H1 (cell line): Measurements from ENCODE around the gene ARMH3. TPM values are rescaled to one million over a fixed set of nuclear protein-coding genes. Genes with fewer than 3 reads are reported as not detected.

Source experiments
- CTCF ChIA-PET: fragments of 300-600 bp; sonication (Branson Sonifier 250); formaldehyde crosslinking; loops from one replicate; lab custom pipeline; 2021; ENCODE audit not compliant: partially characterized antibody; lab: Charles Lee
- POLR2A ChIA-PET: fragments of 300-600 bp; sonication (Branson Sonifier 250); formaldehyde crosslinking; loops from one replicate; lab custom pipeline; 2021; ENCODE audit warnings: inconsistent platforms; ENCODE audit not compliant: partially characterized antibody; lab: Charles Lee
- DNase-seq, 2 experiments: peaks; one replicate each; pipeline versions ENCODE4 v3.0.0 to v3.0.0-alpha.2; 2010 to 2022; ENCODE audit warnings: low spot score in 2 of 2, low read depth in 1 of 2, mixed read lengths in 1 of 2
- FAIRE-seq: peaks from 2 replicates; lab custom pipeline; 2011; peaks lifted over from hg19 to GRCh38; lab: Jason Lieb, UNC
- H2AFZ ChIP-seq: 2 replicates; pipeline ENCODE4 v1.8.1; 2012; ENCODE audit warnings: low read length, inconsistent platforms
- H2AK5ac ChIP-seq: 2 replicates; pipeline ENCODE4 v1.6.1; 2013; ENCODE audit warnings: low read depth, low read length
- H2BK120ac ChIP-seq: replicated peaks from 2 replicates; pipeline ENCODE3; 2013; ENCODE audit warnings: low read depth, low read length, inconsistent platforms
- H2BK12ac ChIP-seq: 2 replicates; pipeline ENCODE4 v1.6.1; 2013; ENCODE audit warnings: low read depth, low read length
- H2BK15ac ChIP-seq: 2 replicates; pipeline ENCODE4 v1.6.1; 2013; ENCODE audit warnings: low read length
- H2BK20ac ChIP-seq: 2 replicates; pipeline ENCODE4 v1.6.1; 2013; ENCODE audit warnings: low read length
- H2BK5ac ChIP-seq: 2 replicates; pipeline ENCODE4 v1.6.1; 2013; ENCODE audit warnings: low read depth, low read length
- H3K14ac ChIP-seq: 2 replicates; pipeline ENCODE4 v1.6.1; 2013; ENCODE audit warnings: inconsistent platforms; ENCODE audit not compliant: insufficient read length
- H3K18ac ChIP-seq: 2 replicates; pipeline ENCODE4 v1.6.1; 2013; ENCODE audit warnings: low read length; ENCODE audit errors: extremely low read depth
- H3K23ac ChIP-seq: 2 replicates; pipeline ENCODE4 v1.6.1; 2013; ENCODE audit warnings: inconsistent platforms; ENCODE audit not compliant: insufficient read length
- H3K23me2 ChIP-seq: 2 replicates; pipeline ENCODE4 v1.6.1; 2013; ENCODE audit warnings: low read depth, low read length
- H3K27ac ChIP-seq: 2 replicates; pipeline ENCODE4 v1.6.1; 2011; ENCODE audit warnings: low read depth, low read length, inconsistent platforms
- H3K27me3 ChIP-seq, 4 experiments: replicated peaks in 1 of 4; 1 replicate in 1 of 4; 2 replicates in 3 of 4; pipeline versions ENCODE4 v1.6.1 to v1.8.1; 2011 to 2013; ENCODE audit warnings: low read length in 3 of 4, mild to moderate bottlenecking in 3 of 4, inconsistent platforms in 2 of 4, mixed read lengths in 2 of 4, moderate library complexity in 1 of 4; ENCODE audit not compliant: control insufficient read depth in 3 of 4, insufficient read depth in 3 of 4; ENCODE audit errors: extremely low read depth in 1 of 4
- H3K36me3 ChIP-seq, 4 experiments: 2 replicates each; pipeline versions ENCODE4 v1.6.1 to v1.8.1; 2011 to 2013; ENCODE audit warnings: mild to moderate bottlenecking in 4 of 4, low read length in 3 of 4, moderate library complexity in 2 of 4, control low read depth in 1 of 4, inconsistent platforms in 1 of 4; ENCODE audit not compliant: insufficient read depth in 4 of 4, control insufficient read depth in 2 of 4
- H3K4ac ChIP-seq: replicated peaks from 2 replicates; pipeline ENCODE3; 2013; ENCODE audit warnings: low read length, low read depth, mixed read lengths, inconsistent platforms; ENCODE audit not compliant: insufficient read length
- H3K4me1 ChIP-seq, 4 experiments: replicated peaks in 1 of 4; 1 replicate in 1 of 4; 2 replicates in 3 of 4; pipeline versions ENCODE4 v1.6.1 to v1.8.1; 2011 to 2013; ENCODE audit warnings: low read length in 3 of 4, inconsistent platforms in 2 of 4, mixed read lengths in 1 of 4; ENCODE audit not compliant: insufficient read depth in 4 of 4, control insufficient read depth in 3 of 4
- H3K4me2 ChIP-seq, 2 experiments: 2 replicates each; pipeline versions ENCODE4 v1.6.1 to v1.8.1; 2011 to 2013; ENCODE audit warnings: low read depth in 2 of 2, low read length in 2 of 2, control low read depth in 1 of 2, inconsistent platforms in 1 of 2, mild to moderate bottlenecking in 1 of 2; ENCODE audit not compliant: insufficient read depth in 1 of 2
- H3K4me3 ChIP-seq, 4 experiments: fragments of 200-600, 300-600 bp in 1 of 4; sonication (generic), shearing (Covaris generic), sonication (Bioruptor Twin) in 1 of 4; 2 replicates each; pipeline versions ENCODE4 v1.5.1 to v1.8.1; 2011 to 2016; ENCODE audit warnings: low read length in 4 of 4, low read depth in 3 of 4, control low read depth in 2 of 4, inconsistent platforms in 2 of 4, mild to moderate bottlenecking in 2 of 4, mixed read lengths in 1 of 4, moderate library complexity in 1 of 4; ENCODE audit not compliant: insufficient read depth in 2 of 4; ENCODE audit errors: extremely low read depth in 1 of 4
- H3K56ac ChIP-seq: replicated peaks from 2 replicates; pipeline ENCODE3; 2013; ENCODE audit warnings: low read depth, mild to moderate bottlenecking, mixed read lengths, low read length, inconsistent platforms; ENCODE audit not compliant: insufficient read length
- H3K79me1 ChIP-seq: 2 replicates; pipeline ENCODE4 v1.6.1; 2013; ENCODE audit warnings: low read depth, low read length, control low read depth
- H3K79me2 ChIP-seq, 2 experiments: 2 replicates each; pipeline versions ENCODE4 v1.6.1 to v1.8.1; 2012 to 2013; ENCODE audit warnings: low read length in 2 of 2, mild to moderate bottlenecking in 2 of 2, inconsistent platforms in 1 of 2; ENCODE audit not compliant: insufficient read depth in 2 of 2, control insufficient read depth in 1 of 2
- H3K9ac ChIP-seq, 4 experiments: replicated peaks in 1 of 4; 1 replicate in 1 of 4; 2 replicates in 3 of 4; pipeline versions ENCODE4 v1.6.1 to v1.8.1; 2011 to 2013; ENCODE audit warnings: low read depth in 3 of 4, low read length in 3 of 4, control low read depth in 2 of 4, mild to moderate bottlenecking in 2 of 4, moderate library complexity in 2 of 4, inconsistent platforms in 1 of 4; ENCODE audit errors: extremely low read depth in 1 of 4
- H3K9me3 ChIP-seq, 2 experiments: 2 replicates each; pipeline versions ENCODE4 v1.6.1 to v1.8.1; 2012 to 2013; ENCODE audit warnings: mild to moderate bottlenecking in 2 of 2, moderate library complexity in 2 of 2, control low read depth in 1 of 2, inconsistent platforms in 1 of 2, low read depth in 1 of 2, low read length in 1 of 2, mixed read lengths in 1 of 2; ENCODE audit not compliant: insufficient read depth in 2 of 2
- H4K20me1 ChIP-seq, 2 experiments: replicated peaks in 1 of 2; 2 replicates each; pipeline versions ENCODE3 to v1.8.1; 2011 to 2013; ENCODE audit warnings: inconsistent platforms in 2 of 2, low read length in 2 of 2, mild to moderate bottlenecking in 1 of 2; ENCODE audit not compliant: insufficient read depth in 2 of 2, control insufficient read depth in 1 of 2
- H4K5ac ChIP-seq: 2 replicates; pipeline ENCODE4 v1.6.1; 2013; ENCODE audit warnings: low read length, low read depth, mixed read lengths, inconsistent platforms; ENCODE audit not compliant: insufficient read length
- H4K8ac ChIP-seq: 2 replicates; pipeline ENCODE4 v1.8.0; 2013; ENCODE audit warnings: mild to moderate bottlenecking, moderate library complexity, low read length, inconsistent platforms; ENCODE audit not compliant: insufficient read depth; ENCODE audit errors: extremely low read depth
- H4K91ac ChIP-seq: replicated peaks from 2 replicates; pipeline ENCODE3; 2013; ENCODE audit warnings: low read length, mixed read lengths, inconsistent platforms; ENCODE audit not compliant: insufficient read length
- CBX8 ChIP-seq: fragments of 300-800, 300-1000 bp; sonication (generic); IDR thresholded peaks from 2 replicates; pipeline ENCODE4 v1.7.1; 2016; ENCODE audit warnings: low read depth, low read length, borderline replicate concordance
- CEBPB ChIP-seq: IDR thresholded peaks from 2 replicates; pipeline ENCODE4 v1.6.1; 2012; ENCODE audit warnings: low read depth, low read length
- EGR1 ChIP-seq: IDR thresholded peaks from 2 replicates; pipeline ENCODE4 v1.6.1; 2011; ENCODE audit warnings: low read depth, low read length, borderline replicate concordance
- GTF2F1 ChIP-seq: IDR thresholded peaks from 2 replicates; pipeline ENCODE4 v1.6.1; 2012; ENCODE audit warnings: low read depth, low read length, improper control_type of control experiment, borderline replicate concordance
- KDM4A ChIP-seq: IDR thresholded peaks from one replicate; pipeline ENCODE4 v1.7.1; 2012; ENCODE audit warnings: low read depth, mild to moderate bottlenecking, moderate library complexity, low read length, inconsistent platforms; ENCODE audit not compliant: severe bottlenecking
- MAX ChIP-seq: IDR thresholded peaks from 2 replicates; pipeline ENCODE4 v1.6.1; 2012; ENCODE audit warnings: inconsistent platforms
- NRF1 ChIP-seq: IDR thresholded peaks from 2 replicates; pipeline ENCODE4 v1.6.1; 2011; ENCODE audit warnings: mild to moderate bottlenecking, low read depth, low read length, improper control_type of control experiment
- POLR2AphosphoS5 ChIP-seq: IDR thresholded peaks from 2 replicates; pipeline ENCODE4 v1.6.1; 2011; ENCODE audit warnings: low read depth, low read length
- POU5F1 ChIP-seq: IDR thresholded peaks from 2 replicates; pipeline ENCODE4 v1.6.1; 2011; ENCODE audit warnings: low read depth, mild to moderate bottlenecking, low read length, moderate library complexity
- RBBP5 ChIP-seq: IDR thresholded peaks from 2 replicates; pipeline ENCODE4 v1.7.1; 2012; ENCODE audit warnings: low read depth, mild to moderate bottlenecking, inconsistent platforms, low read length, moderate library complexity, borderline replicate concordance
- RXRA ChIP-seq: IDR thresholded peaks from 2 replicates; pipeline ENCODE4 v1.6.1; 2011; ENCODE audit warnings: low read depth, mild to moderate bottlenecking, low read length, moderate library complexity; ENCODE audit not compliant: insufficient read depth
- SAP30 ChIP-seq: fragments of 300-600 bp; sonication (generic); IDR thresholded peaks from 2 replicates; pipeline ENCODE4 v1.7.1; 2012; ENCODE audit warnings: low read length, moderate library complexity, mild to moderate bottlenecking, inconsistent platforms; ENCODE audit not compliant: insufficient read depth, insufficient replicate concordance
- TAF7 ChIP-seq: optimal IDR thresholded peaks from 2 replicates; pipeline ENCODE3; 2011; ENCODE audit warnings: low read depth, mild to moderate bottlenecking, inconsistent platforms, low read length, moderate library complexity, borderline replicate concordance
- WGBS, 2 experiments: shearing (Covaris generic) in 1 of 2; methylation state at CpG; one replicate each; pipeline versions ENCODE4 v1.1.6 to v1.1.7; 2013 to 2015; ENCODE audit warnings: low lambda C conversion rate in 2 of 2, mixed read lengths in 2 of 2, inconsistent platforms in 1 of 2, low coverage in 1 of 2, missing lambda C conversion rate in 1 of 2; ENCODE audit not compliant: insufficient replicate concordance in 2 of 2, insufficient coverage in 1 of 2, insufficient read length in 1 of 2; ENCODE audit errors: extremely low coverage in 1 of 2, missing lambda C conversion rate in 1 of 2; 5-methylcytosine and 5-hydroxymethylcytosine counted together
- polyA plus RNA-seq, 7 experiments: library from polyadenylated mRNA; depleted of rRNA in 3 of 7; stranded (reverse) in 5 of 7; unstranded in 2 of 7; fragments of >200 nt in 5 of 7; fragments of 200-250 nt in 2 of 7; gene quantifications; 1 replicate in 5 of 7; 2 replicates in 1 of 7; 4 replicates in 1 of 7; pipeline versions ENCODE4 v1.2.1 to v1.2.3, GENCODE V29; 2011 to 2013; ENCODE audit warnings: missing spikeins in 2 of 7, mixed read lengths in 2 of 7
- total RNA-seq: library from RNA; stranded (reverse); fragmentation: NEBNext Ultra II Directional; extraction: Animal tissue kit (Norgen Biotek cat#: 25700); gene quantifications from 2 replicates; pipeline ENCODE4 v1.2.1, GENCODE V29; 2021

ARMH3 gene
- total and polyA plus RNA-seq, 2 of the 8 experiments (the other 6 are each of a cell fraction or from before 2014, with no cell fraction given) = 11.6 to 18.3 TPM

DNA sequence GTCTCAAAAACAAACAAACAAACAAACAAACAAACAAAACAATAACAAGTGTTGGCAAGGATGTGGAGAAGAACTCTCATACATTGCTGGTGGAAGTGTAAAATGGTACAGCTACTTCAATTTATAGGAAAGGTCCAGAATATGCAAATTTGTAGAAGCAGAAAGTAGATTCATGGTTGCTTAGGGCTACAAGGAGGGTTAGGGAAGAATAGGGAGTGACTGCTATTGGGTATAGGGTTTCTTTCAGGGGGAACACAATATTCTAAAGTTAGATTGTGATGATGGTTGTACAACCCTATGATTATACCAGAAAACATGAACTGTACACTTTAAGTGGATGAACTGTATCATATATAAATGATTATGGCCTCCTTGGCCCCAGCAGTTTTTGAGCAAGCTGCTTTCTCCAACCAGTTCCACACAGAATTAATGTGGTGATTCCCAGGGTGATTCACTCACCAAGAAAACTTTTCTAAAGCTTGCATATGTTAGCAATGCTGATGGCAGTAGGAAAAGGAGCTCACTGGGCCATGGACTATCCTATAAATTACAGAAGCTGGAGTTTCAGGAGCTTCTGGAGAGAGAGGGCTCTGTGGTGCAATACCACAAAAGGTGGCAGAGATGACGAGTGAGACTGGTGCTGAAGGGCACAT is 159.6 kb downstream of the ARMH3 start:
- no peak overlapping the region for H4K5ac ChIP-seq
- H3K36me3 ChIP-seq = no peaks in the 10 kb centered on the region
- no peak overlapping the region for H4K8ac ChIP-seq
- H3K27ac ChIP-seq = no peak overlapping the region
- no peak overlapping the region for H2BK5ac ChIP-seq
- no peak overlapping the region for H3K4ac ChIP-seq
- H3K4me2 ChIP-seq = no peak overlapping the region
- H3K79me2 ChIP-seq = no peaks in the 10 kb centered on the region
- no peak overlapping the region for H2AK5ac ChIP-seq
- H2BK15ac ChIP-seq = no peak overlapping the region
- no peak for DNase-seq
- H3K18ac ChIP-seq = no peak overlapping the region
- no peaks in the 10 kb centered on the region for H3K9me3 ChIP-seq
- H3K56ac ChIP-seq = no peak overlapping the region
- no peak overlapping the region for H3K14ac ChIP-seq
- 83% methylated on average over 1 of the region's 1 CpG; no CpG with 5 or more reads in 1 of the 2 experiments for WGBS, 2 experiments
- no peaks in the 10 kb centered on the region for H4K20me1 ChIP-seq
- H2BK120ac ChIP-seq = no peak overlapping the region
- ChIA-PET CTCF (interaction anchor here (0.7 to 2.1 kb wide), 6 partner anchors 8 to 118 kb away, joined by 3 to 8 read pairs (median 4); no protein-coding TSS in a partner anchor), POLR2A (interaction anchor here (0.8 kb wide), 1 partner anchor 17 kb away, joined by 3 read pairs; no protein-coding TSS in a partner anchor)
- no peak overlapping the region for H2BK12ac ChIP-seq
- H3K23me2 ChIP-seq = no peaks in the 10 kb centered on the region
- H3K4me1 ChIP-seq = peaks cover 3 to 5% (median 4%) of the 10 kb centered on the region in 4 experiments; a peak in 6 of 7 replicates
- no peaks in the 10 kb centered on the region for H3K27me3 ChIP-seq
- no peak overlapping the region for H3K23ac ChIP-seq
- no peak overlapping the region for H3K4me3 ChIP-seq
- no peak overlapping the region for H2BK20ac ChIP-seq
- no peaks in the 10 kb centered on the region for H3K79me1 ChIP-seq
- no peak overlapping the region for H4K91ac ChIP-seq
- H3K9ac ChIP-seq = no peak overlapping the region
- no peak overlapping the region for H2AFZ ChIP-seq
- FAIRE-seq = no peak
- TF ChIP-seq KDM4A (no peak), EGR1 (no peak), TAF7 (no peak), CEBPB (no peak), POU5F1 (no peak), CBX8 (no peak), SAP30 (no peak), RBBP5 (no peak), GTF2F1 (no peak), RXRA (no peak), NRF1 (no peak), POLR2AphosphoS5 (no peak), MAX (no peak)
